Mammary epithelial cell (primary cell): ENCODE measurements around the gene ACER3.

Experiments used
- CTCF ChIP-seq, 2 donors: IDR thresholded peaks in 1 of 2; conservative IDR thresholded peaks in 1 of 2; 2 replicates each; pipeline ENCODE4 v1.5.1; 2011 to 2012; ENCODE audit warnings: inconsistent platforms in 2 of 2, low read length in 2 of 2, mild to moderate bottlenecking in 2 of 2, control low read depth in 1 of 2, low read depth in 1 of 2; ENCODE audit not compliant: insufficient read depth in 1 of 2; ENCODE audit errors: extremely low read depth in 1 of 2
- EZH2 ChIP-seq: IDR thresholded peaks from 2 replicates; pipeline ENCODE4 v1.6.1; 2012; ENCODE audit warnings: low read length, inconsistent platforms, borderline replicate concordance

- TF ChIP-seq CTCF (conservative IDR thresholded peaks at IDR 0.05 in 1 of 2, IDR thresholded peaks at IDR 0.05 in 1 of 2; ENCODE audit: extremely low read depth in 1 of 2, insufficient read depth in 1 of 2, low read depth in 1 of 2, low read length in 2 of 2), result no peak
- no peak for TF ChIP-seq EZH2
Observed at GRCh38 chr11:77014669-77015068, 154.0 kb downstream of the ACER3 start.
